Measurements from ENCODE around the gene ATP1B2. TPM values are rescaled to one million over a fixed set of nuclear protein-coding genes. Genes with fewer than 3 reads are reported as not detected.

Gene ATP1B2
- polyA plus RNA-seq, 1 experiment: 0.05 TPM

GRCh38 chr17:7626956-7627249 is 23.8 kb upstream of the ATP1B2 start:
- CTCF ChIA-PET: interaction anchor here (1.2 to 2.5 kb wide), 5 partner anchors 12 to 64 kb away, joined by 3 to 17 read pairs (median 4); partner anchors contain the start of genes FXR2, TP53 and WRAP53
- H3K4me3 ChIP-seq (ENCODE audit: low read depth, low read length): peak overlapping the region; percentile 86
- POLR2A ChIA-PET: interaction anchor here (0.9 to 2.1 kb wide), 5 partner anchors 10 to 60 kb away, joined by 3 to 40 read pairs (median 5); partner anchors contain the start of genes FXR2, TP53 and WRAP53
- no peak for DNase-seq (ENCODE audit: low read depth, low spot score)
- no peaks in the 10 kb centered on the region for H3K27me3 ChIP-seq (ENCODE audit: control insufficient read depth, insufficient read depth, low read length)
- peak overlapping the region; percentile 31 for H3K27ac ChIP-seq (ENCODE audit: low read depth, low read length)
- no peak for TF ChIP-seq CTCF (IDR thresholded peaks at IDR 0.05; ENCODE audit: low read depth, low read length)
- H3K9me3 ChIP-seq (ENCODE audit: control insufficient read depth, insufficient read depth, low read length): no peaks in the 10 kb centered on the region

GRCh38 chr17:7627250-7628121 is 23.2 kb upstream of the ATP1B2 start, which contains the start of gene SAT2:
Gene SAT2, minus strand, starts transcription at chr17:7627821. Its CDS starts 186 bp downstream, at chr17:7627635.
- ChIA-PET POLR2A (interaction anchor here (0.5 to 2.1 kb wide), 10 partner anchors 10 to 363 kb away, joined by 3 to 40 read pairs (median 4); partner anchors contain the start of genes FXR2, MPDU1, TP53 and WRAP53), CTCF (interaction anchor here (0.6 to 2.5 kb wide), 5 partner anchors 9 to 63 kb away, joined by 4 to 17 read pairs (median 5); partner anchors contain the start of genes FXR2, TP53 and WRAP53)
- Histone ChIP-seq H3K4me3 (ENCODE audit: low read depth, low read length) (peak within 1 kb of the TSS; percentile 86), H3K27me3 (ENCODE audit: control insufficient read depth, insufficient read depth, low read length) (no peaks in the 10 kb centered on the region), H3K27ac (ENCODE audit: low read depth, low read length) (peak within 1 kb of the TSS; percentile 91), H3K9me3 (ENCODE audit: control insufficient read depth, insufficient read depth, low read length) (no peaks in the 10 kb centered on the region)
- TF ChIP-seq CTCF (IDR thresholded peaks at IDR 0.05; ENCODE audit: low read depth, low read length): no peak
- DNase-seq (ENCODE audit: low read depth, low spot score): peak; percentile 86

GRCh38 chr17:7629939-7630571 is 20.7 kb upstream of the ATP1B2 start, which contains the start of gene SHBG:
Gene SHBG, plus strand, starts transcription at chr17:7630135. Its CDS starts 38 bp downstream, at chr17:7630173.
- no peaks in the 10 kb centered on the region for H3K9me3 ChIP-seq (ENCODE audit: control insufficient read depth, insufficient read depth, low read length)
- no peak within 1 kb of the TSS for H3K27ac ChIP-seq (ENCODE audit: low read depth, low read length)
- TF ChIP-seq CTCF (IDR thresholded peaks at IDR 0.05; ENCODE audit: low read depth, low read length): no peak
- H3K4me3 ChIP-seq (ENCODE audit: low read depth, low read length): no peak within 1 kb of the TSS
- POLR2A ChIA-PET: no interaction called here
- H3K27me3 ChIP-seq (ENCODE audit: control insufficient read depth, insufficient read depth, low read length): no peaks in the 10 kb centered on the region
- CTCF ChIA-PET: interaction anchor here (0.6 to 6.2 kb wide), 2 partner anchors 21 to 58 kb away, joined by 3 to 134 read pairs; partner anchors contain the start of genes TP53 and WRAP53
- no peak for DNase-seq (ENCODE audit: low read depth, low spot score)

GRCh38 chr17:7631398-7632380 is 19.0 kb upstream of the ATP1B2 start:
- H3K27ac ChIP-seq (ENCODE audit: low read depth, low read length): no peak overlapping the region
- ChIA-PET POLR2A (interaction anchor here (0.6 to 3.7 kb wide), 3 partner anchors 16 to 56 kb away, joined by 3 to 17 read pairs (median 3); partner anchors contain the start of genes TP53 and WRAP53), CTCF (interaction anchor here (0.5 to 6.2 kb wide), 21 partner anchors 9 to 359 kb away, joined by 3 to 134 read pairs (median 5); partner anchors contain the start of genes ATP1B2, FXR2, TP53 and WRAP53)
- no peak for DNase-seq (ENCODE audit: low read depth, low spot score)
- H3K27me3 ChIP-seq (ENCODE audit: control insufficient read depth, insufficient read depth, low read length): no peaks in the 10 kb centered on the region
- no peak for TF ChIP-seq CTCF (IDR thresholded peaks at IDR 0.05; ENCODE audit: low read depth, low read length)
- no peaks in the 10 kb centered on the region for H3K9me3 ChIP-seq (ENCODE audit: control insufficient read depth, insufficient read depth, low read length)
- H3K4me3 ChIP-seq (ENCODE audit: low read depth, low read length): no peak overlapping the region
